Measurements from ENCODE around the gene LRRTM4.

- no peak for TF ChIP-seq TAF1 (IDR thresholded peaks at IDR 0.05; ENCODE audit: low read depth, low read length)
- no peak for TF ChIP-seq POLR2A (IDR thresholded peaks at IDR 0.05; ENCODE audit: low read depth, low read length)
- TF ChIP-seq POLR2AphosphoS5 (IDR thresholded peaks at IDR 0.05; ENCODE audit: low read depth, low read length): no peak
Measured at GRCh38 chr2:77142141-77142540, 380.0 kb downstream of the LRRTM4 start.

Measured in GM12891 (cell line).